ENCODE data around the gene DNAAF5.

GRCh38 chr7:773622-773915 is 47.1 kb downstream of the DNAAF5 start:
- TF ChIP-seq CTCF (conservative IDR thresholded peaks at IDR 0.05; ENCODE audit: low read length) (no peak), EZH2phosphoT487 (IDR thresholded peaks at IDR 0.05; ENCODE audit: borderline replicate concordance) (no peak)
